Skeletal muscle tissue (tissue), 4 donors: ENCODE data around the gene NOXA1. TPM values are rescaled to one million over a fixed set of nuclear protein-coding genes. Genes with fewer than 3 reads are reported as not detected.
A peak's percentile ranks its signal among the peaks of the same experiment; 100 is the strongest.

Experiments used
- H3K27ac ChIP-seq: one replicate; pipeline ENCODE4 v1.7.0; 2013; ENCODE audit warnings: mild to moderate bottlenecking, low read depth, low read length, inconsistent platforms
- H3K27me3 ChIP-seq, 3 donors: one replicate each; pipeline ENCODE4 v1.7.0; 2013; ENCODE audit warnings: low read length in 3 of 3; ENCODE audit not compliant: control insufficient read depth in 3 of 3, insufficient read depth in 3 of 3
- H3K36me3 ChIP-seq, 3 donors: one replicate each; pipeline ENCODE4 v1.7.0; 2013; ENCODE audit warnings: low read length in 3 of 3; ENCODE audit not compliant: control insufficient read depth in 3 of 3, insufficient read depth in 3 of 3
- H3K4me1 ChIP-seq, 3 donors: one replicate each; pipeline ENCODE4 v1.7.0; 2013; ENCODE audit warnings: low read length in 3 of 3, mild to moderate bottlenecking in 3 of 3; ENCODE audit not compliant: control insufficient read depth in 3 of 3, insufficient read depth in 3 of 3
- H3K4me3 ChIP-seq, 3 donors: one replicate each; pipeline ENCODE4 v1.7.0; 2013; ENCODE audit warnings: low read length in 3 of 3
- H3K9ac ChIP-seq, 3 donors: one replicate each; pipeline ENCODE4 v1.7.0; 2013; ENCODE audit warnings: low read length in 3 of 3, mild to moderate bottlenecking in 3 of 3, moderate library complexity in 2 of 3, low read depth in 1 of 3
- H3K9me3 ChIP-seq, 3 donors: one replicate each; pipeline ENCODE4 v1.7.0; 2013; ENCODE audit warnings: low read length in 3 of 3; ENCODE audit not compliant: control insufficient read depth in 3 of 3
- total RNA-seq: library from RNA; depleted of rRNA; stranded (reverse); fragments of >200 nt; gene quantifications from one replicate; pipeline ENCODE4 v1.2.3, GENCODE V29; 2014
- donor health status: Osteomylitis.

Gene NOXA1
- total RNA-seq, 1 donor from 2014 or later: 0.52 TPM

DNA sequence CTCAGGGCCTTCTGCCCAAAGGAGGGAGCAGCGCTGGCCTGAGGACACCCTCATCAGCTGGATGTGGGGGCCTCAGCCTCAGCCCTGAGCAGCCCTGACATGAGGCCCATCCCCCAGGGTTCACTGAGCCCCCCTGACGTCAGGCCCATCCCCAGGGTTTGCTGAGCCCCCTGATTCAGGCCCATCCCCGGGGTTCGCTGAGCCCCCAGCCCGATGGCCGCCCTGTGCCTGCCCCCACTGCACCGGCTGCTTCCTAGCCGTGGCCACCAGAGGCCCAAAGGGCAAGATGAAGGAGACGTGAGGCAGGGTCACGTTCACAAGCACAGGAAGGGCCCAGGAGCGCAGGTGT, 55.4 kb downstream of the NOXA1 start:
- Histone ChIP-seq H3K27ac (no peak overlapping the region), H3K27me3 (no peaks in the 10 kb centered on the region), H3K36me3 (peaks cover 8 to 23% (median 14%) of the 10 kb centered on the region in 3 donors), H3K4me3 (no peak overlapping the region), H3K9me3 (peaks cover 0 to 8% (median 0%) of the 10 kb centered on the region in 3 donors), H3K9ac (no peak overlapping the region), H3K4me1 (peaks cover 5 to 6% (median 5%) of the 10 kb centered on the region in 3 donors)

GRCh38 chr9:137478962-137479861, 56.0 kb downstream of the NOXA1 start:
- H3K9me3 ChIP-seq: peaks cover 0 to 8% (median 0%) of the 10 kb centered on the region in 3 donors

DNA sequence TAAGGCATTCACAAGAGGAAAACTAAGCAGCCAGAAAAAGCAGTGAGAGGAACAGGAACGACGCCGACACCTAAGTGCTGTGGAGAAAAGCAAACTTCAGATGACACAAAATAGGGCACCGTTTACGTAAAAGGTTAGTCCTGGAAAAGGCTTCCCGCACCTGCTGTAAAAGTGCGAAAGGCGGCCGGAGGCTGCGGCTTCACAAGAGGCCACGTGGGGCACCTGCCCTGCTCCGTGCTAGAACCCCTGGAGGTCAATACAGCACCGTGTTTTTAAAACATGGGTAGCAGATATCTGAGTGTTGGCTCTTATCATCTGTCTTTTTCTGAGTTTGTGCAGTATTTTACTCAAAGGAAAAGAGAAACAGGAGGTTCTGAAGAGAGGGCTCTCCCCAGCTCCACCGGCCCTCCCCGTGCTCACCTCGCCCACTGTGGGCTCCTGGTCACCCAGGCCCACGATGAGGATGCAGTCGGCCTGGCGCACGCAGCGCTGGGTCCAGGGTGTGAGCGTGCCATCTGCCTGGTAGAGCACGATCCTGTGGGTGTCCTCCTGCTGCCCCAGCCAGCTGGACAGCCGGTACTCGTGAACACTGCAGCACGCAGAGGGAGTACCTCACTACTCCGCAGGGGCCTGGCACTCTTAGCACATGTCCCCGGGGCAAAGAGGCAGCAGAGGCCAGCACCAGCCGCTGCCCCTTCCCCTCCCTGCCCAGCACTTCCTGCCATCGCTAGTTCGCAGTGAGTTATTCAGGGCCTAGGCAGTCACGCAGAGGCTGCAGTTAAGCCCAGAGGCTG, 56.9 kb downstream of the NOXA1 start:
- Histone ChIP-seq H3K27me3 (no peaks in the 10 kb centered on the region), H3K4me1 (peaks cover 5 to 6% (median 5%) of the 10 kb centered on the region in 3 donors), H3K9me3 (peaks cover 0 to 8% (median 0%) of the 10 kb centered on the region in 3 donors), H3K4me3 (no peak overlapping the region), H3K27ac (no peak overlapping the region), H3K9ac (no peak overlapping the region), H3K36me3 (peaks cover 8 to 21% (median 14%) of the 10 kb centered on the region in 3 donors)

More at GRCh38 chr9:137478962-137479861, 56.0 kb downstream of the NOXA1 start:
- Histone ChIP-seq H3K9ac (no peak overlapping the region), H3K4me1 (peaks cover 5 to 6% (median 5%) of the 10 kb centered on the region in 3 donors), H3K27ac (no peak overlapping the region), H3K4me3 (no peak overlapping the region), H3K36me3 (peaks cover 8 to 22% (median 14%) of the 10 kb centered on the region in 3 donors), H3K27me3 (no peaks in the 10 kb centered on the region)

DNA sequence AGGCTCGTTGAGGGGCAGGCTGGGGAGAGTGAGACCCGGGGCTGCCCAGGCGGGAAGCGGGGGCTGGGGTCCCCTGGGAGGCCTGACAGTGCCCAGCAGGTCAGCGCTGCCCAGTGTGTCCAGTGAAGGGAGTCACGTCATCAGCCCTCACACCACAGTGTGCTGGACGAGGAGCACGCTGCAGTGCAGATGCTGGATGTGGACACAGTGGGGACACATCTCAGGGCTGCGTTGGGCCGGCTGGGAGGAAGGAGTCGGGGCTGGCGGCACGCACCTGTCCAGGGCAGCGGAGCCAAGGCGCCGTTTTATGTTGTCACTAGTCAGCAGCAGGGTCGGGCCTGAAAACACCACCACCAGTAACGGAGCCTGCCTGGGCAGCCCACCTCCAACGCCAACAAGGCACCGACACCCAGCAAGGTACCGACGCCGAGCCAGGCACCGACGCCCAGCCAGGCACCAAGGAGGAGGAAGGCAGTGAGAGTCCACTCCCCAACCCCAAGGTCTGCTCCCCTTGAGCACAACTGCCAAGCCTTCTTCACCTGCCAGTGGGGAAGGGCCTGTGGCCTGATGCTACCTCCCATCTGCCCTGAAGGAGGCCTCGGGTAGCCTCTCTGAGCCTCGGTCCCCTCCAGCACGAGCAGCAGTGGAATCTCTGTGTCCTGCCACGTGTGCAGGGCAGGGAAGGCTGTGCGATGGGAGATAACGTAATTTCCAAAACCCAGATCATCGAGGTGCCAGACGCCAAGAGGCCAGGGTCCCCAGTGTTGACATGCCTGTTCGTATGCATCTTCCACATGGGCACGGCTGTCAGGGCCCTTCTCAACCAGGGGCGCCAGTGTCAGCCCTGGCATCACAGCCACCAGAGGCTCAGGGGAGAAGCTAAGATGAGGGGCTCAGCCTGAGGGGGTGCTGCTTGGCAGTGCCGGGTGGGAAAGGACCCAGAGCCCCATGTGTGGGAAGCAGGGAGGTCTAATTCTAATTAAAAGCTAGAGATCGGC, 57.8 kb downstream of the NOXA1 start:
- peaks cover 5 to 6% (median 5%) of the 10 kb centered on the region in 3 donors for H3K4me1 ChIP-seq
- H3K4me3 ChIP-seq: no peak overlapping the region
- H3K36me3 ChIP-seq: peaks cover 5 to 18% (median 10%) of the 10 kb centered on the region in 3 donors
- peaks cover 0 to 5% (median 0%) of the 10 kb centered on the region in 3 donors for H3K9me3 ChIP-seq
- H3K9ac ChIP-seq: no peak overlapping the region
- H3K27me3 ChIP-seq: no peaks in the 10 kb centered on the region
- no peak overlapping the region for H3K27ac ChIP-seq

GRCh38 chr9:137482094-137482781, 59.0 kb downstream of the NOXA1 start:
- H3K4me1 ChIP-seq: peaks cover 5 to 6% (median 5%) of the 10 kb centered on the region in 3 donors
- peaks cover 0 to 14% (median 11%) of the 10 kb centered on the region in 3 donors for H3K36me3 ChIP-seq
- no peak overlapping the region for H3K27ac ChIP-seq
- H3K9me3 ChIP-seq: no peaks in the 10 kb centered on the region
- H3K9ac ChIP-seq: peak overlapping the region in 1 of 3 donors; percentile 16
- H3K27me3 ChIP-seq: no peaks in the 10 kb centered on the region
- H3K4me3 ChIP-seq: no peak overlapping the region

Other genes with a start within 250 kb of the NOXA1 start
- gene ANAPC2, start 234.8 kb upstream of the NOXA1 start, total RNA-seq: 21.4 TPM
- gene SSNA1, start 234.7 kb upstream of the NOXA1 start, total RNA-seq: 47.0 TPM
- 2.6 TPM for gene TPRN, start 222.7 kb upstream of the NOXA1 start, total RNA-seq
- gene TMEM203, start 217.7 kb upstream of the NOXA1 start, total RNA-seq: 32.9 TPM
- gene NDOR1, start 217.7 kb upstream of the NOXA1 start, total RNA-seq: 4.7 TPM
- gene RNF208, start 201.2 kb upstream of the NOXA1 start, total RNA-seq: not detected
- not detected for gene CYSRT1, start 198.2 kb upstream of the NOXA1 start, total RNA-seq
- gene RNF224, start 195.9 kb upstream of the NOXA1 start, total RNA-seq: not detected
- not detected for gene SLC34A3, start 192.5 kb upstream of the NOXA1 start, total RNA-seq
- 97.1 TPM for gene TUBB4B, start 182.1 kb upstream of the NOXA1 start, total RNA-seq
- gene STPG3, start 172.1 kb upstream of the NOXA1 start, total RNA-seq: not detected
- gene NELFB, start 168.1 kb upstream of the NOXA1 start, total RNA-seq: 33.9 TPM
- gene TOR4A, start 145.7 kb upstream of the NOXA1 start, total RNA-seq: 2.1 TPM
- 2.1 TPM for gene NRARP, start 121.1 kb upstream of the NOXA1 start, total RNA-seq
- gene EXD3, start 231 bp upstream of the NOXA1 start, total RNA-seq: 8.4 TPM
- gene ENTPD8, start 18.0 kb downstream of the NOXA1 start, total RNA-seq: not detected
- gene NSMF, start 35.9 kb downstream of the NOXA1 start, total RNA-seq: 4.2 TPM
- 1.0 TPM for gene PNPLA7, start 127.0 kb downstream of the NOXA1 start, total RNA-seq
- 32.9 TPM for gene MRPL41, start 128.5 kb downstream of the NOXA1 start, total RNA-seq
- 13.0 TPM for gene DPH7, start 155.5 kb downstream of the NOXA1 start, total RNA-seq
- gene ZMYND19, start 167.1 kb downstream of the NOXA1 start, total RNA-seq: 13.0 TPM
- gene ARRDC1, start 182.3 kb downstream of the NOXA1 start, total RNA-seq: 14.6 TPM
- 43.3 TPM for gene EHMT1, start 195.6 kb downstream of the NOXA1 start, total RNA-seq